Naive thymus-derived CD4-positive, alpha-beta T cell (primary cell): ENCODE measurements around the gene NDUFA8. TPM values are rescaled to one million over a fixed set of nuclear protein-coding genes. Genes with fewer than 3 reads are reported as not detected.
A peak's percentile ranks its signal among the peaks of the same experiment; 100 is the strongest.

ENCODE experiments used
- ATAC-seq: fragments of 150-1000 bp; cut with Tn5 transposase; 2 replicates; pipeline ENCODE4 v1.10.0; 2021; ENCODE audit warnings: mild to moderate bottlenecking, moderate library complexity
- CTCF ChIA-PET: fragments of 350-600 bp; sonication (Branson Sonifier 250); formaldehyde crosslinking; loops from one replicate; lab custom pipeline; 2021; ENCODE audit warnings: antibody characterized with exemption; lab: Charles Lee
- POLR2A ChIA-PET: fragments of 350-600 bp; sonication (Branson Sonifier 250); formaldehyde crosslinking; loops from one replicate; lab custom pipeline; 2021; ENCODE audit warnings: antibody characterized with exemption, inconsistent platforms; lab: Charles Lee
- DNase-seq, 9 donors: peaks; one replicate each; pipeline versions ENCODE4 v3.0.0 to v3.0.0-alpha.2; 2020 to 2022; ENCODE audit warnings: mixed read lengths in 1 of 9
- H3K27ac ChIP-seq: one replicate; pipeline ENCODE4 v1.7.0; 2013; ENCODE audit warnings: mild to moderate bottlenecking, low read depth, low read length, moderate library complexity
- H3K27me3 ChIP-seq, 2 donors: one replicate each; pipeline ENCODE4 v1.7.0; 2013; ENCODE audit warnings: low read length in 2 of 2, mild to moderate bottlenecking in 2 of 2, moderate library complexity in 2 of 2; ENCODE audit not compliant: control insufficient read depth in 2 of 2, insufficient read depth in 2 of 2
- H3K36me3 ChIP-seq, 3 experiments: 1 replicate in 2 of 3; 2 replicates in 1 of 3; pipeline ENCODE4 v1.7.0; 2013; ENCODE audit warnings: low read length in 3 of 3, mild to moderate bottlenecking in 3 of 3, moderate library complexity in 1 of 3; ENCODE audit not compliant: insufficient read depth in 3 of 3, control insufficient read depth in 2 of 3
- H3K4me1 ChIP-seq, 2 donors: one replicate each; pipeline ENCODE4 v1.7.0; 2013; ENCODE audit warnings: low read length in 2 of 2, mild to moderate bottlenecking in 2 of 2, moderate library complexity in 1 of 2; ENCODE audit not compliant: control insufficient read depth in 2 of 2, insufficient read depth in 2 of 2
- H3K4me3 ChIP-seq: 2 replicates; pipeline ENCODE4 v1.7.0; 2013; ENCODE audit warnings: mild to moderate bottlenecking, low read length
- H3K9me3 ChIP-seq, 3 experiments: 1 replicate in 2 of 3; 2 replicates in 1 of 3; pipeline ENCODE4 v1.7.0; 2013; ENCODE audit warnings: low read length in 3 of 3; ENCODE audit not compliant: control insufficient read depth in 2 of 3
- H3K27ac Mint-ChIP-seq, 9 donors: one replicate each; pipeline ENCODE4 v1.8.0; 2020 to 2022; ENCODE audit warnings: mixed read lengths in 9 of 9, mild to moderate bottlenecking in 8 of 9, moderate library complexity in 5 of 9, inconsistent platforms in 2 of 9
- H3K27me3 Mint-ChIP-seq, 5 donors: one replicate each; pipeline ENCODE4 v1.8.0; 2021 to 2022; ENCODE audit warnings: mixed read lengths in 5 of 5, mild to moderate bottlenecking in 1 of 5
- H3K36me3 Mint-ChIP-seq, 5 donors: one replicate each; pipeline ENCODE4 v1.8.0; 2020 to 2022; ENCODE audit warnings: mixed read lengths in 5 of 5, mild to moderate bottlenecking in 3 of 5, inconsistent platforms in 1 of 5
- H3K4me1 Mint-ChIP-seq, 7 donors: one replicate each; pipeline ENCODE4 v1.8.0; 2020 to 2022; ENCODE audit warnings: mixed read lengths in 7 of 7, mild to moderate bottlenecking in 3 of 7, inconsistent platforms in 1 of 7
- H3K4me3 Mint-ChIP-seq, 10 donors: one replicate each; pipeline ENCODE4 v1.8.0; 2020 to 2022; ENCODE audit warnings: mild to moderate bottlenecking in 10 of 10, mixed read lengths in 10 of 10, moderate library complexity in 6 of 10, inconsistent platforms in 2 of 10
- H3K9me3 Mint-ChIP-seq, 11 donors: one replicate each; pipeline ENCODE4 v1.8.0; 2020 to 2022; ENCODE audit warnings: mixed read lengths in 11 of 11, mild to moderate bottlenecking in 4 of 11, inconsistent platforms in 1 of 11, moderate library complexity in 1 of 11
- intact Hi-C, 2 donors: fragments of 100-400 bp; cut with micrococcal nuclease; formaldehyde crosslinking; loops; one replicate each; pipeline ENCODE4 v1.15.1; 2023
- polyA plus RNA-seq, 2 donors: library from polyadenylated mRNA; unstranded; fragments of 300-500 nt; fragmentation: Illumina TruSeq; gene quantifications; one replicate each; pipeline ENCODE4 v1.2.3, GENCODE V29; 2021
- total RNA-seq, 6 experiments: library from RNA in 5 of 6; stranded (reverse) in 5 of 6; gene quantifications; 1 replicate in 5 of 6; 2 replicates in 1 of 6; pipeline ENCODE4 v1.2.3 and lab custom pipeline; 2021 to 2026

The NDUFA8 gene
- total and polyA plus RNA-seq, 7 experiments from 2014 or later = 6.7 to 93.6 (median 18.2) TPM

- peak overlapping the region in 4 of 9 donors; percentile 16 to 68 (median 40) for H3K27ac Mint-ChIP-seq
- H3K27me3 ChIP-seq = no peaks in the 10 kb centered on the region
- peaks cover 0 to 5% (median 0%) of the 10 kb centered on the region in 3 experiments for H3K36me3 ChIP-seq
- H3K9me3 ChIP-seq = no peaks in the 10 kb centered on the region
- peaks cover 24 to 60% (median 56%) of the 10 kb centered on the region in 7 donors for H3K4me1 Mint-ChIP-seq
- H3K4me1 ChIP-seq = peaks cover 7% of the 10 kb centered on the region in 2 donors
- ChIA-PET POLR2A (no interaction called here), CTCF (interaction anchor here (0.6 to 2.8 kb wide), 2 partner anchors 59 to 703 kb away, joined by 4 to 7 read pairs; no protein-coding TSS in a partner anchor)
- ATAC-seq = no peak
- peaks cover 5 to 22% (median 9%) of the 10 kb centered on the region in 5 donors for H3K27me3 Mint-ChIP-seq
- H3K36me3 Mint-ChIP-seq = peaks cover 0 to 9% (median 5%) of the 10 kb centered on the region in 5 donors
- peak overlapping the region; percentile 14 to 99 (median 56) for H3K4me3 Mint-ChIP-seq
- intact Hi-C loops = loop anchor here (2.0 to 5.0 kb wide), 4 partner anchors 57 to 749 kb away; partner anchors contain the start of genes PDCL (in 1 of the 2), RC3H2 (in 1 of the 2) and TTLL11 (in 1 of the 2)
- H3K4me3 ChIP-seq = no peak overlapping the region
- no peak overlapping the region for H3K27ac ChIP-seq
- peaks cover 0 to 17% (median 6%) of the 10 kb centered on the region in 11 donors for H3K9me3 Mint-ChIP-seq
- DNase-seq = peak in 3 of 9 donors; percentile 8 to 27 (median 16)
Observed at GRCh38 chr9:122158202-122158601, 1.4 kb downstream of the NDUFA8 start.

- peak overlapping the region in 1 of 9 donors; percentile 13 for H3K27ac Mint-ChIP-seq
- peaks cover 0 to 18% (median 0%) of the 10 kb centered on the region in 3 experiments for H3K36me3 ChIP-seq
- peaks cover 7% of the 10 kb centered on the region in 2 donors for H3K4me1 ChIP-seq
- peaks cover 0 to 7% (median 0%) of the 10 kb centered on the region in 5 donors for H3K27me3 Mint-ChIP-seq
- H3K9me3 Mint-ChIP-seq = peaks cover 0 to 5% (median 0%) of the 10 kb centered on the region in 11 donors
- peak overlapping the region in 1 of 10 donors; percentile 20 for H3K4me3 Mint-ChIP-seq
- CTCF ChIA-PET = no interaction called here
- H3K27me3 ChIP-seq = no peaks in the 10 kb centered on the region
- POLR2A ChIA-PET = no interaction called here
- H3K36me3 Mint-ChIP-seq = peaks cover 4 to 8% (median 5%) of the 10 kb centered on the region in 5 donors
- no peak overlapping the region for H3K4me3 ChIP-seq
- ATAC-seq (no peak), DNase-seq (no peak)
- H3K9me3 ChIP-seq = no peaks in the 10 kb centered on the region
- peaks cover 24 to 66% (median 58%) of the 10 kb centered on the region in 7 donors for H3K4me1 Mint-ChIP-seq
- intact Hi-C loops = loop anchor here in 1 of 2 donors (5.0 kb wide), 2 partner anchors 672 to 752 kb away; partner anchors contain the start of genes PDCL and RC3H2
- H3K27ac ChIP-seq = no peak overlapping the region
Observed at GRCh38 chr9:122155796-122156195, 3.8 kb downstream of the NDUFA8 start.

GRCh38 chr9:122151267-122151828 is 8.2 kb downstream of the NDUFA8 start:
- Histone ChIP-seq H3K27me3 (no peaks in the 10 kb centered on the region), H3K36me3 (peaks cover 0 to 43% (median 0%) of the 10 kb centered on the region in 3 experiments), H3K9me3 (no peaks in the 10 kb centered on the region), H3K4me3 (no peak overlapping the region), H3K4me1 (no peaks in the 10 kb centered on the region), H3K27ac (no peak overlapping the region)
- Mint-ChIP-seq H3K27me3 (no peaks in the 10 kb centered on the region), H3K27ac (no peak overlapping the region), H3K4me1 (peaks cover 4 to 31% (median 21%) of the 10 kb centered on the region in 7 donors), H3K36me3 (peaks cover 4 to 26% (median 11%) of the 10 kb centered on the region in 5 donors), H3K4me3 (no peak overlapping the region), H3K9me3 (no peaks in the 10 kb centered on the region)
- POLR2A ChIA-PET = no interaction called here
- no peak for DNase-seq
- CTCF ChIA-PET = no interaction called here
- no peak for ATAC-seq
- intact Hi-C loops = no loop called here

GRCh38 chr9:122145592-122145863 is 14.1 kb downstream of the NDUFA8 start:
- peaks cover 0 to 80% (median 5%) of the 10 kb centered on the region in 3 experiments for H3K36me3 ChIP-seq
- ChIA-PET POLR2A (no interaction called here), CTCF (interaction anchor here (0.6 to 1.8 kb wide), 3 partner anchors 14 to 144 kb away, joined by 3 to 5 read pairs (median 3); partner anchors contain the start of genes MORN5 and NDUFA8)
- H3K9me3 ChIP-seq = no peaks in the 10 kb centered on the region
- no peak overlapping the region for H3K27ac Mint-ChIP-seq
- H3K4me3 ChIP-seq = no peak overlapping the region
- intact Hi-C loops = no loop called here
- H3K9me3 Mint-ChIP-seq = no peaks in the 10 kb centered on the region
- H3K4me1 ChIP-seq = no peaks in the 10 kb centered on the region
- H3K4me1 Mint-ChIP-seq = peaks cover 0 to 2% (median 0%) of the 10 kb centered on the region in 7 donors
- no peaks in the 10 kb centered on the region for H3K27me3 Mint-ChIP-seq
- ATAC-seq (no peak), DNase-seq (no peak)
- no peak overlapping the region for H3K27ac ChIP-seq
- H3K4me3 Mint-ChIP-seq = no peak overlapping the region
- H3K36me3 Mint-ChIP-seq = peaks cover 9 to 43% (median 16%) of the 10 kb centered on the region in 5 donors
- no peaks in the 10 kb centered on the region for H3K27me3 ChIP-seq

- H3K36me3 ChIP-seq = peaks cover 0 to 80% (median 5%) of the 10 kb centered on the region in 3 experiments
- H3K4me3 ChIP-seq = no peak overlapping the region
- Mint-ChIP-seq H3K9me3 (no peaks in the 10 kb centered on the region), H3K36me3 (peaks cover 9 to 43% (median 16%) of the 10 kb centered on the region in 5 donors), H3K4me3 (no peak overlapping the region), H3K27ac (no peak overlapping the region), H3K4me1 (peaks cover 0 to 2% (median 0%) of the 10 kb centered on the region in 7 donors), H3K27me3 (no peaks in the 10 kb centered on the region)
- ChIA-PET POLR2A (no interaction called here), CTCF (interaction anchor here (0.6 to 1.8 kb wide), 4 partner anchors 12 to 1396 kb away, joined by 3 to 5 read pairs (median 3); partner anchors contain the start of genes MORN5 and NDUFA8)
- H3K27me3 ChIP-seq = no peaks in the 10 kb centered on the region
- intact Hi-C loops = no loop called here
- H3K4me1 ChIP-seq = no peaks in the 10 kb centered on the region
- DNase-seq (no peak), ATAC-seq (no peak)
- H3K9me3 ChIP-seq = no peaks in the 10 kb centered on the region
- no peak overlapping the region for H3K27ac ChIP-seq
Observed at GRCh38 chr9:122144836-122145591, 14.6 kb downstream of the NDUFA8 start.

- Histone ChIP-seq H3K9me3 (no peaks in the 10 kb centered on the region), H3K27ac (no peak overlapping the region), H3K27me3 (no peaks in the 10 kb centered on the region), H3K4me3 (no peak overlapping the region), H3K4me1 (no peaks in the 10 kb centered on the region), H3K36me3 (peaks cover 0 to 71% (median 5%) of the 10 kb centered on the region in 3 experiments)
- DNase-seq (no peak), ATAC-seq (no peak)
- peaks cover 0 to 2% (median 0%) of the 10 kb centered on the region in 7 donors for H3K4me1 Mint-ChIP-seq
- POLR2A ChIA-PET = no interaction called here
- no peak overlapping the region for H3K4me3 Mint-ChIP-seq
- H3K27ac Mint-ChIP-seq = no peak overlapping the region
- no peaks in the 10 kb centered on the region for H3K9me3 Mint-ChIP-seq
- H3K27me3 Mint-ChIP-seq = no peaks in the 10 kb centered on the region
- CTCF ChIA-PET = interaction anchor here (0.8 to 1.3 kb wide), 2 partner anchors 19 to 45 kb away, joined by 3 to 4 read pairs; no protein-coding TSS in a partner anchor
- intact Hi-C loops = no loop called here
- H3K36me3 Mint-ChIP-seq = peaks cover 9 to 40% (median 14%) of the 10 kb centered on the region in 5 donors
Observed at GRCh38 chr9:122143876-122144405, 15.6 kb downstream of the NDUFA8 start.
